Dedifferentiated amniotic fluid mesenchymal stem cell (primary cell): ENCODE data around the gene SPINK2.
A peak's percentile ranks its signal among the peaks of the same experiment; 100 is the strongest.

Source experiments
- DNase-seq: peaks from one replicate; pipeline ENCODE4 v3.0.0-alpha.2; 2016; ENCODE audit errors: extremely low spot score

SPINK2 gene

GRCh38 chr4:56821381-56822243, at the start of gene SPINK2:
Gene SPINK2 (minus strand): TSS chr4:56821701. CDS start chr4:56821662, 39 bp downstream.
- no peak for DNase-seq

- DNase-seq: peak; percentile 85
Observed at GRCh38 chr4:56870946-56871345, 49.4 kb upstream of the SPINK2 start.

GRCh38 chr4:56863441-56864139, 42.1 kb upstream of the SPINK2 start:
- DNase-seq: peak; percentile 11

GRCh38 chr4:56861360-56861759, 39.9 kb upstream of the SPINK2 start:
- DNase-seq: peak; percentile 6

- no peak for DNase-seq
Observed at GRCh38 chr4:56860781-56861180, 39.3 kb upstream of the SPINK2 start.

GRCh38 chr4:56859841-56860240, 38.3 kb upstream of the SPINK2 start:
- peak; percentile 9 for DNase-seq

- DNase-seq: peak; percentile 14
Observed at GRCh38 chr4:56857601-56858309, 36.3 kb upstream of the SPINK2 start.

- DNase-seq: no peak
Observed at GRCh38 chr4:56856656-56857055, 35.2 kb upstream of the SPINK2 start.

GRCh38 chr4:56850910-56851309, 29.4 kb upstream of the SPINK2 start:
- DNase-seq: no peak

GRCh38 chr4:56844802-56845580, 23.5 kb upstream of the SPINK2 start:
- DNase-seq: peak; percentile 10

GRCh38 chr4:56843421-56843899, 22.0 kb upstream of the SPINK2 start:
- peak; percentile 1 for DNase-seq

GRCh38 chr4:56840559-56840958, 19.1 kb upstream of the SPINK2 start:
- no peak for DNase-seq

- DNase-seq: no peak
Observed at GRCh38 chr4:56828784-56829535, 7.5 kb upstream of the SPINK2 start.

GRCh38 chr4:56823933-56824600, 2.6 kb upstream of the SPINK2 start:
- DNase-seq: no peak

GRCh38 chr4:56818797-56819196, 2.7 kb downstream of the SPINK2 start:
- DNase-seq: no peak

- no peak for DNase-seq
Observed at GRCh38 chr4:56817840-56818491, 3.5 kb downstream of the SPINK2 start.

- DNase-seq: no peak
Observed at GRCh38 chr4:56806666-56807065, 14.8 kb downstream of the SPINK2 start.

GRCh38 chr4:56804551-56804950, 16.9 kb downstream of the SPINK2 start:
- DNase-seq: peak; percentile 29

- no peak for DNase-seq
Observed at GRCh38 chr4:56803471-56803870, 18.0 kb downstream of the SPINK2 start.
